LNCAP (cell line): ENCODE data around the gene SLC4A7.

Experiments used
- CTCF ChIP-seq: fragments of 450-650 bp; IDR thresholded peaks from 2 replicates; pipeline ENCODE4 v1.5.1; 2017; ENCODE audit warnings: mild to moderate bottlenecking

Gene SLC4A7

GRCh38 chr3:27483117-27484014 is 818 bp downstream of the SLC4A7 start:
- TF ChIP-seq CTCF = no peak

DNA sequence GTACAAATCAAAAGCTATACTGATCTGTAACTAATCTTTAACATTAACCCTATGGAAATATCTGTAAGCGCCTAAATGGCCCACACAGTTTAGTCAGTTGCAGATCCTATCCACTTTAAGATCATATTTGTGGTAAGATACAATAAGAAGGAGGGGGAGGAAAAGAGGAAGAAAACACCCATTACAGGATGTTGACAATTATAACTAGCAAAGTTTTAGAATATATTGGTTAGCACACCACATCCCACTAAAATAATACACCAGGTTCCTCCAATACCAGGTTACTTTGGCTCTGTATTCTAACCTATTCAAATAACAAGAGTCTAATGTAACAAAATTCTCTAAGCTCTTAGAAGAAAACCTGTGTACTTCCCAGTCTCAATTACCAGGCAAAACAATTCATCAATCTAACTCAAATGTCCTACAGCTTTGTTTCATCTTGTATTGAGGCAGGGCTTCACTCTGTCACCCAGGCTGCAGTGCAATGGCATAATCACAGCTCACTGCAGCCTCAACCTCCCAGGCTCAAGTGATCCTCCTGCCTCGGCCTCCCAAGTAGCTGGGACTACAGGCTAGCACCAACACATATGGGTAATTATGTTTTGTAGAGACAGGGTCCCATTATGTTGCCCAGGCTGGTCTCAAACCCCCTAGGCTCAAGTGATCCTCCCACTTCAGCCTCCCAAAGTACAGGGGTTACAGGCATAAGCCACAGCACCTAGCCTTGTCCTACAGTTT is 4.2 kb downstream of the SLC4A7 start:
- no peak for TF ChIP-seq CTCF

DNA sequence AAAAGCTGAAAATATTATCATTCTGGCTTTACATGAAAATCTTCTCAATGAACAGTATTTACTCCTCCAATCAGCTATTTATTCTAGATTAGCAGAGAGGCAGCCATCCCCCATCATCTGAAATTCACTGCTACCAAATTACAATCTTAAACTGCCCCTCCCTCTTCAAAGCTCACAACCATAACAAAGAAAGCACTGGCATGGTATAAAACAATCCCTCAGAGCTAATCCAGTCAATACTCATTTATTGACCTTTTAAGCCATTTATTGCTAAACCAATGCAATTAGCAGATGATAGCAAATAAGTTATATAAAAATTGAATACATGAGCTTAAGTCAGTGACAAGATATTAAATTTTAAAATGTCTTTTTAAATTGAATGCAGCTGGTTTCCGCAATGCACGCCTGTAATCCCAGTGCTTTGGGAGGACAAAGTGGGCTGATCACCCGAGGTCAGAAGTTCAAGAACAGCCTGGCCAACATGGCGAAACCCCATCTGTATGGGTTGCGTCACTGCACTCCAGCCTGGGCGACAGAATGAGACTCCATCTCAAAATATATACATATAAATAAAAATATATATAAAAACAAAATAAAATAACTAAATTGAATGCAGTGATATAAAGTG is 12.1 kb downstream of the SLC4A7 start:
- no peak for TF ChIP-seq CTCF

DNA sequence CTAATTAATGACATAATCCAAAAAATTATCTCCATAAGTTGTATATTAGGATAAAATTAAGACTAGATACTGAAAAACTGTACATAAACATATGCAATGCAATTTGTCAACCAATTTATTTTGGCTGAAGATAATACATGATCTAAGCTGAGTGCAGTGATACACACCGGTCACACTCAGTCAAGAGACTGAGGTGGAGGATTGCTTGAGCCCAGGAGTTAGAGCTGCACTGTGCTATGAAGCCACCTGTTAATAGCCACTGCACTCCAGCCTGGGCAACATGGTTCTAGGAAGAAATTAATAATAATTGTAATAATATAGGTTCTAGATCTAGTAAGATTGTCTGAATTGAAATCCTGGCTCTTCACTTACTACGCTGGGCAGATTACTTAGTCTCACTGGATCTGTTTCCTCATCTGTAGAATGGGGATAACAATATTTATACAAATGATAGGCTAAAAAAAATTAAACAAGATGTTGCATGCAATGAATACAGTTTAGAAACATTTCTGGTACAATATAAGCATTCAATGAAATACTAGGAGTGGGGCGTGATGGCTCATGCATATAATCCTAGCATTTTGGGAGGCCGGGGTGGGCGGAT is 15.8 kb downstream of the SLC4A7 start:
- TF ChIP-seq CTCF = no peak

DNA sequence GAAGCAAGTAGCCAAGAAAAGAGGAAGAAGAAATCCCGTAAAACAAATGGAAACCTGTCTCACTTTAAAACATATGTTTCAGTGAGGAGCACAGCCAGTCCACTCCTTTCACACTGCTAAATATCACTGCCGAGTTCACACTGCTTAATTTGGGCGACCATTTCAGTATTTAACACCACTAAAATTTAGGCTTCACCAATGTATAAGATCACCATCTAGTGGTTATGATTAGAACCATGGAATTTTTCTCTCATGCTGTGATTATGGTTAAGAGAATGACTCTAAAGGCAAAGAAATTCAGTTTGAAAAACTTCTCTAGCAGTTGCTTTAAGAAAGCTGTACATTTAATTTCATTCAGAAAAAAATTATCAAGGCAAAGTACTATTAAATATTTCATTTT is 16.6 kb downstream of the SLC4A7 start:
- peak; percentile 62 for TF ChIP-seq CTCF

GRCh38 chr3:27464646-27465045 is 19.5 kb downstream of the SLC4A7 start:
- no peak for TF ChIP-seq CTCF

- TF ChIP-seq CTCF = no peak
These were observed 22.0 kb downstream of the SLC4A7 start for GRCh38 chr3:27462228-27462627.
